ENCODE data around the gene ROBO4.
A peak's percentile ranks its signal among the peaks of the same experiment; 100 is the strongest.

Gene ROBO4

DNA sequence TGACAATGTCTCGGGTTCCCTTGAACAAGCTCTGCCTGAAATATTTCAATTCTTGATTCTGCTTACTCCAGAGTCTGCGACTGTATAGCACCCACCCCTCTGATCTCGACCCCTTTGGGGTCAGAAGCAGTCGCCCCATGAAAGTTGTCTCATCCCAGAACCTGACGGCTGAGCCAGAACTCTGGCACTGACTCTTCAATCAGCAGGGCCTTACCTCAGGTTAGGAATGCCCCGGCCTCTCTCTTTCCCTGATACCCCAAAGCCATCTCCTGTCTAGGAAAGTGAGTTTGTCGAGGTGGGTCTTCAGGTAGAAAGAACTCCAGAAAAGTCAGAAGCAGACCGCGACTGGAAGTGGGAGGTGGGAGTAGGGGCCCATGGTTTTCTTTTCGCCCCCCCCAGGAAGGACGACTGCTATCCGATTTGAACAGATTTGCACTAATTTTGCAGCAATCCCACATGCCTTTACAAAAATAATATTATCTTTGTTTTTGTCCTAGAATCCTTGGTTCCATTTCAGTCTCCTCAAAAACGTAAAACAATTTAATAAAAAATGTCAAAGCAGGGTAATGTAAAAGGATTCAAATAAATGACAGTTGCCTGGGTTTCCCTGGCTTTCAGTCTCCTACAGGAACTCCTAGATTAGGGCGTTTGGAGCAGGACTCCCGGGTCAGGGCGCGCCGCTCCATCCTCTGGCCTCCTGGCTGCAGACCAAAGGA lies 33.3 kb downstream of the ROBO4 start:
- H3K9me3 ChIP-seq (ENCODE audit: control insufficient read depth in 2 of 2, low read length in 2 of 2): no peaks in the 10 kb centered on the region
- peaks cover 78 to 84% of the 10 kb centered on the region in 2 donors for H3K27me3 ChIP-seq (ENCODE audit: control insufficient read depth in 1 of 2, insufficient read depth in 2 of 2, low read length in 2 of 2)
- no peaks in the 10 kb centered on the region for H3K36me3 ChIP-seq (ENCODE audit: control insufficient read depth in 2 of 2, insufficient read depth in 2 of 2, low read length in 2 of 2)
- no peak overlapping the region for H3K9ac ChIP-seq (ENCODE audit: low read length in 2 of 2)
- no peak overlapping the region for H3K27ac ChIP-seq (ENCODE audit: low read length)
- H3K4me3 ChIP-seq (ENCODE audit: low read length in 2 of 2): no peak overlapping the region
- H3K4me1 ChIP-seq (ENCODE audit: control insufficient read depth, insufficient read depth, low read length): peaks cover 40% of the 10 kb centered on the region

DNA sequence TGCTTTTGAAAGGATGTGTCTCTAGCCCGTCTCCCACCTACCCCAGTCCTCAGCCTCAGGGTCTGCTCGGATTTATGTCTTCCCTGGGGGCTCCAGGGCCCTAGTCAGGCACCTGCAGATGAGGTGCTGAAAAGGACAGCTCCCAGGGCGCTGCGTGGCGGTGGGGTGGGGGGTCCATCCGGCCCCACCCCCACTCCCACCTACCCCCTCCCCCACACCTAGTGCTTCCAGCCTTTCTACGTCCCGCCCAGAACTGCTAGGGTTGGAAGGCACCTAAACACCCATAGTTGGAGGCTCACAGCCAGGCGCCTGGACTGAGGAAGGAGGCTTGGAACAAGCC lies 33.9 kb downstream of the ROBO4 start:
- Histone ChIP-seq H3K4me3 (ENCODE audit: low read length in 2 of 2) (no peak overlapping the region), H3K27ac (ENCODE audit: low read length) (no peak overlapping the region), H3K36me3 (ENCODE audit: control insufficient read depth in 2 of 2, insufficient read depth in 2 of 2, low read length in 2 of 2) (no peaks in the 10 kb centered on the region), H3K27me3 (ENCODE audit: control insufficient read depth in 1 of 2, insufficient read depth in 2 of 2, low read length in 2 of 2) (peaks cover 75 to 79% of the 10 kb centered on the region in 2 donors), H3K9me3 (ENCODE audit: control insufficient read depth in 2 of 2, low read length in 2 of 2) (no peaks in the 10 kb centered on the region), H3K9ac (ENCODE audit: low read length in 2 of 2) (no peak overlapping the region), H3K4me1 (ENCODE audit: control insufficient read depth, insufficient read depth, low read length) (peaks cover 38% of the 10 kb centered on the region)

DNA sequence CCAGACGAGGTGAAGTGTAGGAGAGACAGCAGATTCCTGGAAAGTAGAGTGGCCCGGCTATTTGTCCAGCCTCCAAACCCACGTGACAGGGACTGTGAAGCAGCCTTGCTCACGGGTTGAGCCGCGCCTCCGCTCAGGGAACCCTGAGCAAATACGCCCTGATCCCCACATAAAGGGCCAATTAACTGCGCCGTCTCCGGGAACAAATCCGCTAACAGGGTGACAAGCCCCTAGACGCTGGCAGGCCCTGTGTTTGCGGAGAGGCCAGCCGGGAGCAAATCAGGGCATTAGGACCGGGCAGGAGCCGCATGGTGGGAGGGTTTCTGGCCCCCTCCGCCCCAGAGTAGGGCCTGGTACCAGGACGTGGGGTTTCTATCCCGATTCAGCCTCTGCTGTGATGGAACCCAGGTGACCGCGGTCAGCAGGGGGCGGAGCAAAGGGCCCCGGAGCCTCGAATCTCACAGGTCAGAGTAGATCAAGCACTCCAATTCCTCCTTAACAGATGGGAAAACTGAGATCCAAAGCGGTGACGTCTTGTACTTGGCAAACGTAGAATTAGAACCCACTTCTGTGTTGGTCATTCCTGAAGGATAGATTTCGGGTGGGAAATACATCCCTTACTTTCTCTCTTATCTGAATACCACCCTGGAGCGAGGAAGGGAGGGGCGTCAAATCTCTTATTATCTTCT lies 34.4 kb downstream of the ROBO4 start:
- no peaks in the 10 kb centered on the region for H3K36me3 ChIP-seq (ENCODE audit: control insufficient read depth in 2 of 2, insufficient read depth in 2 of 2, low read length in 2 of 2)
- H3K27ac ChIP-seq (ENCODE audit: low read length): no peak overlapping the region
- no peaks in the 10 kb centered on the region for H3K9me3 ChIP-seq (ENCODE audit: control insufficient read depth in 2 of 2, low read length in 2 of 2)
- no peak overlapping the region for H3K9ac ChIP-seq (ENCODE audit: low read length in 2 of 2)
- H3K4me3 ChIP-seq (ENCODE audit: low read length in 2 of 2): peak overlapping the region; percentile 49 to 64
- peaks cover 33% of the 10 kb centered on the region for H3K4me1 ChIP-seq (ENCODE audit: control insufficient read depth, insufficient read depth, low read length)
- peaks cover 70 to 75% of the 10 kb centered on the region in 2 donors for H3K27me3 ChIP-seq (ENCODE audit: control insufficient read depth in 1 of 2, insufficient read depth in 2 of 2, low read length in 2 of 2)

DNA sequence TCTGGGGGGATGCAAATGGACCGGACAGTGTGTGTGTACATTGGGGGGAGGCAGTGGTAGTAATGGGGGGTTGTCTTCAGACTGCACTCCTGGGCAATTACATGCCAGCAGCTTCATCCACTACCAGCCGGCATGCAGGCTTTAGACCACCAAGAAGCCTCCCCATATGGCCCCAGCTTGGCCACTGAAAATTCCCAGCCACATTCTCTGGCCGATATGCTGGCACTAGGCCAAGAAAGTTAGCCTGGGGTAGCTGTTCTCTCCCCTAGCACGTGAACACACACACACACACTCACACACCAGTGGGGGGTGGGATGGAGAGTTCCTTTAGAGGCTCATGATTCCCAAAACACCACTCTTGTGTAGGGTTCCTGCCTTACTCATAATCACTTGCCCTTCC lies 36.0 kb downstream of the ROBO4 start:
- Histone ChIP-seq H3K27ac (ENCODE audit: low read length) (no peak overlapping the region), H3K4me1 (ENCODE audit: control insufficient read depth, insufficient read depth, low read length) (peaks cover 28% of the 10 kb centered on the region), H3K36me3 (ENCODE audit: control insufficient read depth in 2 of 2, insufficient read depth in 2 of 2, low read length in 2 of 2) (no peaks in the 10 kb centered on the region), H3K27me3 (ENCODE audit: control insufficient read depth in 1 of 2, insufficient read depth in 2 of 2, low read length in 2 of 2) (peaks cover 56 to 65% of the 10 kb centered on the region in 2 donors), H3K4me3 (ENCODE audit: low read length in 2 of 2) (no peak overlapping the region), H3K9me3 (ENCODE audit: control insufficient read depth in 2 of 2, low read length in 2 of 2) (no peaks in the 10 kb centered on the region), H3K9ac (ENCODE audit: low read length in 2 of 2) (no peak overlapping the region)

DNA sequence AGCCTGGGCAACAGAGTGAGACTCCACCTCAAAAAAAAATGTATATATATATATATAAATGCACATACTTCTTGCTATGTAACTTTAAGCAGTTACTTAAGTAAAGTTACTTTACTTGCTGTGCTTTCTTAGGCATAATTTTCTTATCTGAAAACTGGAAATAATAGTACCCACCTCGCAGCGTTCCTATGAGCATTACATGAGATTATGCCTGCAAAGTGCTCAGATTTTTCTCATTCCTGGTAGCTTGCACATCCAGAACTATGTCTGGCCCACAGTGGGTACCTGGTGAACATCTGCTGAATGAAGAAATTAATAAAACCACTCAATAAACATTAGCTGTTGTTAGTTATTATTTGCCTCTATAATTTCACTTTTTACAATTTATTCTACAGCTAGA lies 38.5 kb downstream of the ROBO4 start:
- Histone ChIP-seq H3K27me3 (ENCODE audit: control insufficient read depth in 1 of 2, insufficient read depth in 2 of 2, low read length in 2 of 2) (peaks cover 37 to 40% of the 10 kb centered on the region in 2 donors), H3K4me1 (ENCODE audit: control insufficient read depth, insufficient read depth, low read length) (peaks cover 6% of the 10 kb centered on the region), H3K36me3 (ENCODE audit: control insufficient read depth in 2 of 2, insufficient read depth in 2 of 2, low read length in 2 of 2) (no peaks in the 10 kb centered on the region), H3K9ac (ENCODE audit: low read length in 2 of 2) (no peak overlapping the region), H3K27ac (ENCODE audit: low read length) (no peak overlapping the region), H3K4me3 (ENCODE audit: low read length in 2 of 2) (no peak overlapping the region), H3K9me3 (ENCODE audit: control insufficient read depth in 2 of 2, low read length in 2 of 2) (no peaks in the 10 kb centered on the region)

DNA sequence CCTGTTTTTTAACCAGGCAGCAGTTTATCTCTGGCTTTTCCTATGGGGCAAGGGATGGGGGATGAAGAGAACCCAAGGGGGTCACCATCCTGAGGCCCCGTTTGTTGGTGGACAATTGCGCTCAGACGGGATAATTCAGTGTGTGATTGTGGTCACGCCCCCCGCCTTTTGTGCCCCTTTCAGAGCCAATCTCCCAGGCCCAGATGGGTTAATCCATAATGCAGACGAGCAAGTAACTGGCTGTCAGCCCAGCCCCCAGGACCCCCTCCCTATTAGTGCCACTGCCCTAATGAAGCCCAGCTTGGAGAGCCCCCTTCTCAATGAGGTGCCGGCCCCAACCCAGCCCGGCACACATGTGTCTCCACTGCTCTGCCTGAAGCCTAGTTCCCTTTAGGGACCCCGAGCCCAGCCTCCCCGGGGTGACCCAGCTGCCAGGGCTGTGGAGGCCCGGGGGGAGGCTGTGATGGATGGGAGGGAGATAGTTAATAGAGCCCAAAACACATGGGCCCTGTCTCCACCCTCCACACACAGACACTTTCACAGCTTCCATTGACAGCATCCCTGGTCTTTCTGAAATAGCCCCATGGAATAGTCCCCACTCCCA lies 51.5 kb downstream of the ROBO4 start:
- H3K36me3 ChIP-seq (ENCODE audit: control insufficient read depth in 2 of 2, insufficient read depth in 2 of 2, low read length in 2 of 2): no peaks in the 10 kb centered on the region
- H3K27ac ChIP-seq (ENCODE audit: low read length): no peak overlapping the region
- H3K4me1 ChIP-seq (ENCODE audit: control insufficient read depth, insufficient read depth, low read length): peaks cover 7% of the 10 kb centered on the region
- no peak overlapping the region for H3K4me3 ChIP-seq (ENCODE audit: low read length in 2 of 2)
- peaks cover 63 to 65% of the 10 kb centered on the region in 2 donors for H3K27me3 ChIP-seq (ENCODE audit: control insufficient read depth in 1 of 2, insufficient read depth in 2 of 2, low read length in 2 of 2)
- H3K9ac ChIP-seq (ENCODE audit: low read length in 2 of 2): no peak overlapping the region
- H3K9me3 ChIP-seq (ENCODE audit: control insufficient read depth in 2 of 2, low read length in 2 of 2): no peaks in the 10 kb centered on the region

DNA sequence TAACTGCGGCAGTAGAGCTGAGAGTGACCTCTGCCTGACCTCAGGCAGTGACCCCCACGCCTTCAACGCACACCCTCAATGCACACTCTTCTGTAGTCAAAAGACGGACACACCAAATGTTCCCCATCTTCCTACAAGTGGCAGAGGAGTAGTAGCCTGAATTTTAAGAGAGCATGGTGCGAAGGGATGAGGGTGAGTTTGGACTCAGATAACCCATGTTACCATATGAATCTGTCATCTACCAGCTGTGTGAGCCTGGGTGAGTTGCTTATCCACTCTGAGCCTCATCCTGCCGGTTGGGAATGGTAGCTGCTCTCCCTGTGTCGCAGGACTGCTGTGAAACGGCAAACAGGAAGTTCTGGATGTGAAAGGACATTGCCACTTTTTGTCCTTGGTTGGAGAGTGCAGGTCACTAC lies 53.0 kb downstream of the ROBO4 start:
- Histone ChIP-seq H3K4me1 (ENCODE audit: control insufficient read depth, insufficient read depth, low read length) (peaks cover 11% of the 10 kb centered on the region), H3K27me3 (ENCODE audit: control insufficient read depth in 1 of 2, insufficient read depth in 2 of 2, low read length in 2 of 2) (peaks cover 71 to 80% of the 10 kb centered on the region in 2 donors), H3K27ac (ENCODE audit: low read length) (no peak overlapping the region), H3K9ac (ENCODE audit: low read length in 2 of 2) (no peak overlapping the region), H3K9me3 (ENCODE audit: control insufficient read depth in 2 of 2, low read length in 2 of 2) (no peaks in the 10 kb centered on the region), H3K36me3 (ENCODE audit: control insufficient read depth in 2 of 2, insufficient read depth in 2 of 2, low read length in 2 of 2) (no peaks in the 10 kb centered on the region), H3K4me3 (ENCODE audit: low read length in 2 of 2) (no peak overlapping the region)

DNA sequence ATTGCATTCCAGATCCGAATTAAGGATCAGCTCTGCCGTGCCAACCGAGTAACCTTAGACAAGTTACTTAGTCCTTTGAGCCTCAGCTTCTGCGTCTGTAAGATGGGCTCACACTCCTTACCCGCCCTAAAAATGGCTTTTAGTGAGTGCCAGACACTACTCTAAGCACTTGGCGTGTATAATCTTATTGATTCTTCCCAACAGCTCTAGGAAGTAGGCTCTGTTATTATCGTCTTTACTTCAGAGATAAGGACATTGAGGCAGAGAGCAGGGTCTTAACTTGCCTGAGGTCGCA lies 54.1 kb downstream of the ROBO4 start:
- Histone ChIP-seq H3K27ac (ENCODE audit: low read length) (no peak overlapping the region), H3K4me1 (ENCODE audit: control insufficient read depth, insufficient read depth, low read length) (peaks cover 21% of the 10 kb centered on the region), H3K9ac (ENCODE audit: low read length in 2 of 2) (no peak overlapping the region), H3K36me3 (ENCODE audit: control insufficient read depth in 2 of 2, insufficient read depth in 2 of 2, low read length in 2 of 2) (no peaks in the 10 kb centered on the region), H3K27me3 (ENCODE audit: control insufficient read depth in 1 of 2, insufficient read depth in 2 of 2, low read length in 2 of 2) (peaks cover 74 to 87% of the 10 kb centered on the region in 2 donors), H3K9me3 (ENCODE audit: control insufficient read depth in 2 of 2, low read length in 2 of 2) (no peaks in the 10 kb centered on the region), H3K4me3 (ENCODE audit: low read length in 2 of 2) (no peak overlapping the region)

DNA sequence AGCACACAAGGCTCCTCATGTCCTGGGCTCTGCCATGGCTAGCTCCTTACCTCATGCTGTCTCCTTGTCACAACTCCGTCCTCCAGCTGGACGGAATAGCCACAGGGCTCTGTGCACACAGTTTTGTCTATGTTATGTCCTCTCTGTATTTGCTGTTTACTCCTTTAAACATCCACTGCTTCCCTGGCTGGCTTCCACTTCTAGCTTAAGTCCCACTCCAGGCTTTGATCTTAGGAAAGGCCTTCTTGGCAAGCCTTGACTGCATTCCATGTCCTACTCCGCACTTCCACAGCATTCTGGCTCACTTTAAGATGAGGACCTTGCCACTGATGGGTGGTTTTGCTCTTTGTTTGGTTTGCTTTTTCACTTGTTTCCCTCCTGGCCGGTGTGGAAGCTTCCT lies 55.4 kb downstream of the ROBO4 start:
- H3K9me3 ChIP-seq (ENCODE audit: control insufficient read depth in 2 of 2, low read length in 2 of 2): no peaks in the 10 kb centered on the region
- no peak overlapping the region for H3K9ac ChIP-seq (ENCODE audit: low read length in 2 of 2)
- H3K36me3 ChIP-seq (ENCODE audit: control insufficient read depth in 2 of 2, insufficient read depth in 2 of 2, low read length in 2 of 2): no peaks in the 10 kb centered on the region
- peaks cover 73 to 89% of the 10 kb centered on the region in 2 donors for H3K27me3 ChIP-seq (ENCODE audit: control insufficient read depth in 1 of 2, insufficient read depth in 2 of 2, low read length in 2 of 2)
- no peak overlapping the region for H3K27ac ChIP-seq (ENCODE audit: low read length)
- no peak overlapping the region for H3K4me3 ChIP-seq (ENCODE audit: low read length in 2 of 2)
- peaks cover 21% of the 10 kb centered on the region for H3K4me1 ChIP-seq (ENCODE audit: control insufficient read depth, insufficient read depth, low read length)

DNA sequence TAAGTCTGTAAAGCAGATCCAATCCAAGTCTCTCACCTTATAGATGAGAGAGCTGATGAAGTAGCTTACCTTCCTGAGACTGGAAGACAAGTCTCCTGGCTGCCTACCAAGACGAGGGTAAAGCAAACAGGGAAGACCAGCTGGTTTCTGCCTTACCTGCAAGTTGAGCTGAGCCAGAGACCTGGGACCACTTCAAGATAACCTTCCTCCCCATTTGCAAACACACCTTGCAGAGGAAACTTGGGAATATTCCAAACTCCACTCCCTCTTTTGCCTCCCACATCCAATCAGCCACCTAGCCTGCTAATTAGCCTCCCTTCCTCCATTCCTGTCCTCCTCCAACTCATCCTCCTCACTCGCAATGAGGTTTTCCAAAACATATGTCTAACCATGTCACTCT lies 55.8 kb downstream of the ROBO4 start:
- Histone ChIP-seq H3K27me3 (ENCODE audit: control insufficient read depth in 1 of 2, insufficient read depth in 2 of 2, low read length in 2 of 2) (peaks cover 71 to 89% of the 10 kb centered on the region in 2 donors), H3K36me3 (ENCODE audit: control insufficient read depth in 2 of 2, insufficient read depth in 2 of 2, low read length in 2 of 2) (no peaks in the 10 kb centered on the region)

DNA sequence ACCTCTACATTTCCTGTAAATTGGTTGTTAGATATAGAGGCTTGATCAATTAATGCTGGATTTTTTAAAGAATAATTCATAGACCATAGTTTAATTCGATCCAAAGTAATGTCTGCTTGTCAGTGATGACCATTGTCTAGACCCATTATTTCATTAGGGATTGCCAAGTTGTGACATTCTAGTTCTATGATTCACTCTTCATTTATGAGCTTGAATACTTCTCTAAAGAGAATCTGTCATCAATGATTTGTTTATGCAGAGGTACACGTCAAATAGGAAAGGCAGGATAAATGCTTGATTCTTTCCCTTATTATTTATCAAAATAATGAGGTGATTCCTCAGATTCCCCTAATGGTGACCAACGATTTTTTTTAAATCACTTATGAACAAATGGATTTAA lies 56.5 kb downstream of the ROBO4 start:
- Histone ChIP-seq H3K9ac (ENCODE audit: low read length in 2 of 2) (no peak overlapping the region), H3K36me3 (ENCODE audit: control insufficient read depth in 2 of 2, insufficient read depth in 2 of 2, low read length in 2 of 2) (no peaks in the 10 kb centered on the region), H3K4me1 (ENCODE audit: control insufficient read depth, insufficient read depth, low read length) (peaks cover 21% of the 10 kb centered on the region), H3K27me3 (ENCODE audit: control insufficient read depth in 1 of 2, insufficient read depth in 2 of 2, low read length in 2 of 2) (peaks cover 66 to 83% of the 10 kb centered on the region in 2 donors), H3K9me3 (ENCODE audit: control insufficient read depth in 2 of 2, low read length in 2 of 2) (no peaks in the 10 kb centered on the region), H3K4me3 (ENCODE audit: low read length in 2 of 2) (no peak overlapping the region), H3K27ac (ENCODE audit: low read length) (no peak overlapping the region)

More for the DNA sequence above, 55.8 kb downstream of the ROBO4 start:
- Histone ChIP-seq H3K9me3 (ENCODE audit: control insufficient read depth in 2 of 2, low read length in 2 of 2) (no peaks in the 10 kb centered on the region), H3K4me3 (ENCODE audit: low read length in 2 of 2) (no peak overlapping the region), H3K4me1 (ENCODE audit: control insufficient read depth, insufficient read depth, low read length) (peaks cover 21% of the 10 kb centered on the region), H3K27ac (ENCODE audit: low read length) (no peak overlapping the region), H3K9ac (ENCODE audit: low read length in 2 of 2) (no peak overlapping the region)
